Breast epithelium (tissue), 3 donors: ENCODE measurements around the gene POU2F3.

Experiments
- POLR2A ChIP-seq: fragments of 450-650 bp; IDR thresholded peaks from one replicate; pipeline ENCODE4 v1.6.1; 2016; ENCODE audit warnings: antibody characterized with exemption, mild to moderate bottlenecking, moderate library complexity
- TF ChIP-seq, protein P1 (sequence below), 3 donors: fragments of 450-650 bp; IDR thresholded peaks; one replicate each; pipeline ENCODE4 v1.5.1; 2016 to 2017; ENCODE audit warnings: antibody characterized with exemption in 3 of 3, mild to moderate bottlenecking in 3 of 3, moderate library complexity in 3 of 3

DNA sequence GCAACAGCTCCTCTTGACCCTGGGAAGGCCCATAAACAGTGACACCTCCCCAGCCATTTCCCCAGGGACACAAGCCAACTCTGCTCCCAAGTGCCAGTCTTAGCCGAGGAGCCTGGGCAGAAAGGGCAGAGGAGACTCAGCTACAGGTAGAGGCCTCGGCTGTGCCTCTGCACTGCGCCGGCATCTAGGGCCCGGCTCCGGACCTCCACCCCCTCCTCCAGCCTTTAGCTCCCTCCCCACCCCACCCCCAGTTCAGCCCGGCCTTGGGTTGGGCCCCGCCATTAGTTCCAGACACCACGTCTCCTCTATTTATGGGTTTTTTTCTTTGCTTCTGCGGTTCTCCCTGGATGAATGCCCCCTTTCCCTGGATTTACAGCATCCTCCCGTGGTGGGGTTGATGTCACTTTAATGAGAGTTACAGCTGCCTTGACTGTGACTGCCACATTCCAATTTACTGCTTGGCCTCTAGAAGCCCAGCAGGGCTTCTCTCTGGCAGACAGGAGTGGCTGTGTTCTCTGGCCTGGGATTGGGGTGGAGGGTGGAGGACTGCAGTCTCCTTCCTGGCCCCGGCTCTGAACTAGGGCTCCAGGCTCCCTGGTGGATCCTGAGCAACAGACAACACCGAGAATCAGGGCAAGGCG, 42.6 kb upstream of the POU2F3 start:
- TF ChIP-seq POLR2A: no peak
- TF ChIP-seq, protein P1, sequence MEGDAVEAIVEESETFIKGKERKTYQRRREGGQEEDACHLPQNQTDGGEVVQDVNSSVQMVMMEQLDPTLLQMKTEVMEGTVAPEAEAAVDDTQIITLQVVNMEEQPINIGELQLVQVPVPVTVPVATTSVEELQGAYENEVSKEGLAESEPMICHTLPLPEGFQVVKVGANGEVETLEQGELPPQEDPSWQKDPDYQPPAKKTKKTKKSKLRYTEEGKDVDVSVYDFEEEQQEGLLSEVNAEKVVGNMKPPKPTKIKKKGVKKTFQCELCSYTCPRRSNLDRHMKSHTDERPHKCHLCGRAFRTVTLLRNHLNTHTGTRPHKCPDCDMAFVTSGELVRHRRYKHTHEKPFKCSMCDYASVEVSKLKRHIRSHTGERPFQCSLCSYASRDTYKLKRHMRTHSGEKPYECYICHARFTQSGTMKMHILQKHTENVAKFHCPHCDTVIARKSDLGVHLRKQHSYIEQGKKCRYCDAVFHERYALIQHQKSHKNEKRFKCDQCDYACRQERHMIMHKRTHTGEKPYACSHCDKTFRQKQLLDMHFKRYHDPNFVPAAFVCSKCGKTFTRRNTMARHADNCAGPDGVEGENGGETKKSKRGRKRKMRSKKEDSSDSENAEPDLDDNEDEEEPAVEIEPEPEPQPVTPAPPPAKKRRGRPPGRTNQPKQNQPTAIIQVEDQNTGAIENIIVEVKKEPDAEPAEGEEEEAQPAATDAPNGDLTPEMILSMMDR (IDR thresholded peaks at IDR 0.05): no peak
